Prostate gland (tissue), 2 donors: ENCODE results near the gene CD40. TPM values are rescaled to one million over a fixed set of nuclear protein-coding genes. Genes with fewer than 3 reads are reported as not detected.

Experiments used
- DNase-seq: peaks from one replicate; pipeline ENCODE4 v3.0.0-alpha.2; 2019; ENCODE audit warnings: low spot score
- H3K27ac ChIP-seq, 2 donors: fragments of 200-600 bp; sonication (generic); 2 replicates each; pipeline ENCODE4 v1.5.1; 2017 to 2019
- H3K27me3 ChIP-seq: fragments of 200-600 bp; sonication (generic); replicated peaks from 2 replicates; pipeline ENCODE4 v1.5.1; 2019; ENCODE audit not compliant: insufficient read depth
- H3K36me3 ChIP-seq, 2 donors: fragments of 200-600 bp; sonication (generic); 1 replicate in 1 of 2; 2 replicates in 1 of 2; pipeline versions ENCODE4 v1.5.1 to v1.8.1; 2017 to 2019
- H3K4me1 ChIP-seq: fragments of 200-600 bp; sonication (generic); replicated peaks from 2 replicates; pipeline ENCODE4 v1.5.1; 2019
- H3K4me3 ChIP-seq, 2 donors: fragments of 200-600 bp; sonication (generic); 2 replicates each; pipeline ENCODE4 v1.5.1; 2017 to 2019
- H3K9me3 ChIP-seq: fragments of 200-600 bp; sonication (generic); 2 replicates; pipeline ENCODE4 v1.5.1; 2017
- CTCF ChIP-seq, 4 experiments: fragments of 200-600 bp in 2 of 4; fragments of 450-650 bp in 2 of 4; sonication (generic) in 2 of 4; IDR thresholded peaks; 1 replicate in 3 of 4; 2 replicates in 1 of 4; pipeline ENCODE4 v1.5.1; 2016 to 2019; ENCODE audit warnings: antibody characterized with exemption in 4 of 4, mild to moderate bottlenecking in 2 of 4, moderate library complexity in 2 of 4
- POLR2A ChIP-seq: fragments of 450-650 bp; IDR thresholded peaks from one replicate; pipeline ENCODE4 v1.6.1; 2016; ENCODE audit warnings: antibody characterized with exemption, mild to moderate bottlenecking
- POLR2AphosphoS5 ChIP-seq: sonication (generic); formaldehyde crosslinking; IDR thresholded peaks from one replicate; pipeline ENCODE4 v1.6.1; 2017; ENCODE audit warnings: antibody characterized with exemption
- WGBS: methylation state at CpG from one replicate; pipeline ENCODE4 v1.1.5; 2018; 5-methylcytosine and 5-hydroxymethylcytosine counted together
- intact Hi-C: fragments of 100-400 bp; cut with DNase I; formaldehyde crosslinking; loops from one replicate; pipeline ENCODE4 v1.14.2; 2022
- total RNA-seq, 2 donors: library from RNA; depleted of rRNA; stranded (reverse); fragments of >200 nt; gene quantifications; one replicate each; pipeline ENCODE4 v1.1.0, GENCODE V29; 2016

CD40 gene
- total RNA-seq, 2 donors from 2014 or later: 16.9 to 27.1 TPM

DNA sequence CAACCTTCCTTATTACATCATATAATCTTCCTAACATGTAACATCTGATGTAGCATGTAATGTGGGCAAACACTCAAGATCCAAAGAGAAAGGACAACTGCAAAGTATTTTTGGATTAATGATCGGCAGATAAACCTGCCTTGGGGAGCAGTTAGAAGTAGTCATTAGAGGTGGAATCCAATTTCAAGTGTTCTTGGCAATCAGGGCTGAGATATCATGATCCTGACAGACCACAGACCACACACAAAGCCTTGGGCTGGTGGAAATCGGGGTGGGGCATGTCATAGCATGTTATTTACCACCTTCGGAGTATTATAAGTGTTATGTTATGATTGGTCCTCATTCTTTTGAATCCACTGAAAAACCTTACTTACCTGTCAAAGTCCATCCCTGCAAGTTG, 44.7 kb upstream of the CD40 start:
- Histone ChIP-seq H3K4me3 (no peak overlapping the region), H3K9me3 (no peaks in the 10 kb centered on the region), H3K27me3 (no peaks in the 10 kb centered on the region), H3K27ac (no peak overlapping the region), H3K36me3 (peaks cover 2 to 3% of the 10 kb centered on the region in 2 donors), H3K4me1 (no peaks in the 10 kb centered on the region)
- intact Hi-C loops: no loop called here
- TF ChIP-seq POLR2AphosphoS5 (no peak), POLR2A (no peak), CTCF (IDR thresholded peaks at IDR 0.05) (no peak)
- DNase-seq: no peak
- WGBS: 64% methylated on average over 3 of the region's 3 CpGs

DNA sequence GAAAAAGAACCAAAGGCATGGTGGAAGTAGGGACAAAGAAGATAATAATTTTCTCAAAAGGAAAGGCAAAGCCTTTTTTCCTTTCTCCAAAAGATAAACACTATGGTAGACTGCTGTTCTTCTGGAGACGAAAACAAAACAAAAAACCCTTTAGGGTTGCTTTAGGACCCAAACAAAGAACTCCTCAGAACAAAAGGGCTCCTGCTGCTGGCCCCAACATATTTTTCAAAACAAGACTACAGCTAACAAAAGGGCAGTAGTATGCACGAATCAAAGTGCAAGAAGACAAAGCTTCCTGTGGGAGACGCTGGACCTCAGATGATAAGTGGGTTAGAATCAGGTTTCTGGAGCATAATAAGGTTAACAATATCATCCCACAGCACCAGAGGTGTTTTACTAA, 44.1 kb upstream of the CD40 start:
- H3K27me3 ChIP-seq: no peaks in the 10 kb centered on the region
- no peaks in the 10 kb centered on the region for H3K9me3 ChIP-seq
- H3K36me3 ChIP-seq: peaks cover 0 to 3% of the 10 kb centered on the region in 2 donors
- DNase-seq: no peak
- 62% methylated on average over 3 of the region's 3 CpGs for WGBS
- no peak overlapping the region for H3K4me3 ChIP-seq
- TF ChIP-seq CTCF (IDR thresholded peaks at IDR 0.05) (no peak), POLR2A (no peak), POLR2AphosphoS5 (no peak)
- H3K27ac ChIP-seq: no peak overlapping the region
- no peaks in the 10 kb centered on the region for H3K4me1 ChIP-seq
- intact Hi-C loops: no loop called here

GRCh38 chr20:46076806-46077205, 41.3 kb upstream of the CD40 start:
- H3K36me3 ChIP-seq: no peaks in the 10 kb centered on the region
- no peaks in the 10 kb centered on the region for H3K27me3 ChIP-seq
- no peaks in the 10 kb centered on the region for H3K9me3 ChIP-seq
- intact Hi-C loops: no loop called here
- TF ChIP-seq POLR2A: no peak
- no peak for TF ChIP-seq CTCF (IDR thresholded peaks at IDR 0.05)
- TF ChIP-seq POLR2AphosphoS5: no peak
- H3K4me3 ChIP-seq: no peak overlapping the region
- H3K4me1 ChIP-seq: no peaks in the 10 kb centered on the region
- WGBS: 84% methylated on average over 7 of the region's 7 CpGs
- no peak for DNase-seq
- no peak overlapping the region for H3K27ac ChIP-seq

GRCh38 chr20:46077642-46078305, 40.3 kb upstream of the CD40 start:
- intact Hi-C loops: no loop called here
- no peaks in the 10 kb centered on the region for H3K36me3 ChIP-seq
- no peaks in the 10 kb centered on the region for H3K4me1 ChIP-seq
- no peak for DNase-seq
- no peak overlapping the region for H3K4me3 ChIP-seq
- no peak overlapping the region for H3K27ac ChIP-seq
- no peaks in the 10 kb centered on the region for H3K27me3 ChIP-seq
- no peaks in the 10 kb centered on the region for H3K9me3 ChIP-seq
- no peak for TF ChIP-seq POLR2A
- TF ChIP-seq POLR2AphosphoS5: no peak
- no peak for TF ChIP-seq CTCF (IDR thresholded peaks at IDR 0.05)
- whole genome bisulfite sequencing: 91% methylated on average over 8 of the region's 8 CpGs

DNA sequence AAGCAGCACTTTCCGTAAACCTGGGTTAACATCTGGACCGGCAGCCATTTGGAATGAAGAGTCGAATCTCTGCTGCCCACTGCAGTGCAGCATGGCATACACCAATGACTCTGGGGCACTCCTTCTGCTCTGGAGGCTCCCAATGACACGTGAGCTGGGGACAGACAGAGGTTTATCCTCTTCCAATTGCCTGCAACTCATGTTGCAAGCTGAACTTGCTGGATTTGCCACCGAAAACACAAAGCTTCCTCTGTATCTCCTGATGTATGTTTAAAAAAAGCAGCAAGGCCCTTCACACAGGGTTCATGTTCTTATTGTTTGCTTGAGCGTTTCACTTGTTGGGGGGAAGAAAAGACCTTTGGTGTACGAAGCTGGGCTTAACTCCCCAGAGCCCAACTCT, 39.2 kb upstream of the CD40 start:
- H3K36me3 ChIP-seq: no peaks in the 10 kb centered on the region
- no peak overlapping the region for H3K27ac ChIP-seq
- no peak overlapping the region for H3K4me3 ChIP-seq
- H3K27me3 ChIP-seq: no peaks in the 10 kb centered on the region
- no peaks in the 10 kb centered on the region for H3K9me3 ChIP-seq
- TF ChIP-seq CTCF (IDR thresholded peaks at IDR 0.05): no peak
- TF ChIP-seq POLR2AphosphoS5: no peak
- TF ChIP-seq POLR2A: no peak
- intact Hi-C loops: no loop called here
- H3K4me1 ChIP-seq: no peaks in the 10 kb centered on the region
- DNase-seq: no peak
- 65% methylated on average over 7 of the region's 7 CpGs for WGBS
